ENCODE measurements around the gene UNC5CL.

UNC5CL gene

DNA sequence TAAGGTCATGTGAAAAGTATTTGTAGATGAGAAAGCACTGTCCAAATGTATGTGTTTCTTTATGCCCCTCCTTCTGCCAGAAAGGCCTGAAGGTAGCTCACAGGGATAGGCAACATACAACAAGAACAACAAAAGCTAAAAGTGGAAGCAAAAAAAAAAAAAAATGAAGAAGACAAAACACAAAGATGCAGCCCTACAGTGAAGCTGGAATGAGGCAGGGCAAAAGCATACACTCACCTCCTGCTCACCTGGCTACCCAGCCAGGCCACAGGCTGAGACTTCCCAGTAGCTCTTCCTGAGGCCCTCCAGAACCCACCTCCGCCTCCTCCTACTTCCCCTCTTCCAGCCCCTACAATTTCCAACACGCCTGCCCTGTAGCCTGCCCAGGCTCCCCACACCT, 2.4 kb downstream of the UNC5CL start:
- no peak overlapping the region for H3K4me3 ChIP-seq (replicated peaks; ENCODE audit: low read depth, low read length)
- no peak for DNase-seq (ENCODE audit: extremely low read depth, insufficient read length)
- no peaks in the 10 kb centered on the region for H3K36me3 ChIP-seq (ENCODE audit: control insufficient read depth, insufficient read depth, low read length)
- no peaks in the 10 kb centered on the region for H3K27me3 ChIP-seq (replicated peaks; ENCODE audit: control insufficient read depth, insufficient read depth, low read length)
- TF ChIP-seq, protein P1, sequence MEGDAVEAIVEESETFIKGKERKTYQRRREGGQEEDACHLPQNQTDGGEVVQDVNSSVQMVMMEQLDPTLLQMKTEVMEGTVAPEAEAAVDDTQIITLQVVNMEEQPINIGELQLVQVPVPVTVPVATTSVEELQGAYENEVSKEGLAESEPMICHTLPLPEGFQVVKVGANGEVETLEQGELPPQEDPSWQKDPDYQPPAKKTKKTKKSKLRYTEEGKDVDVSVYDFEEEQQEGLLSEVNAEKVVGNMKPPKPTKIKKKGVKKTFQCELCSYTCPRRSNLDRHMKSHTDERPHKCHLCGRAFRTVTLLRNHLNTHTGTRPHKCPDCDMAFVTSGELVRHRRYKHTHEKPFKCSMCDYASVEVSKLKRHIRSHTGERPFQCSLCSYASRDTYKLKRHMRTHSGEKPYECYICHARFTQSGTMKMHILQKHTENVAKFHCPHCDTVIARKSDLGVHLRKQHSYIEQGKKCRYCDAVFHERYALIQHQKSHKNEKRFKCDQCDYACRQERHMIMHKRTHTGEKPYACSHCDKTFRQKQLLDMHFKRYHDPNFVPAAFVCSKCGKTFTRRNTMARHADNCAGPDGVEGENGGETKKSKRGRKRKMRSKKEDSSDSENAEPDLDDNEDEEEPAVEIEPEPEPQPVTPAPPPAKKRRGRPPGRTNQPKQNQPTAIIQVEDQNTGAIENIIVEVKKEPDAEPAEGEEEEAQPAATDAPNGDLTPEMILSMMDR (IDR thresholded peaks at IDR 0.05; ENCODE audit: insufficient read depth, low read length, poor library complexity, severe bottlenecking) = no peak

DNA sequence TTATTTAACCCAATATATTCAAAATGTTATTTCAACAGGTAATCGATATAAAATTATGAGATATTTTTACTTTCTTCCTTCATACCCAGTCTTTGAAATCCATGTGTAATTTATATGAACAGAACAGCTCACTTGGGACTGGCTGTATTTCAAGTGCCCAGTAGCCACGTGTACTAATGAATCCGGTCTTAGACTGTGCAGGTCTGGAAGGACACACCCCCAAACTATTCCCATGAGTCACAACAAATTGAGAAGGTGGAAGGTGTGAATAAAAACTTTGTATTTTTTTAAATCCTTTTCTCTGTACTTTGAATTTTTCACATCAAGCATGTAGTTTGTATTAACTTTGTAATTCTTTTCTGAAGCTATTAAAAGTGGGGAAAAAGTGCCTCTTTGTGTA, 2.8 kb downstream of the UNC5CL start:
- Histone ChIP-seq H3K4me3 (replicated peaks; ENCODE audit: low read depth, low read length) (no peak overlapping the region), H3K27me3 (replicated peaks; ENCODE audit: control insufficient read depth, insufficient read depth, low read length) (no peaks in the 10 kb centered on the region), H3K36me3 (ENCODE audit: control insufficient read depth, insufficient read depth, low read length) (no peaks in the 10 kb centered on the region)
- DNase-seq (ENCODE audit: extremely low read depth, insufficient read length) = no peak
- TF ChIP-seq, protein P1 (IDR thresholded peaks at IDR 0.05; ENCODE audit: insufficient read depth, low read length, poor library complexity, severe bottlenecking) = no peak

DNA sequence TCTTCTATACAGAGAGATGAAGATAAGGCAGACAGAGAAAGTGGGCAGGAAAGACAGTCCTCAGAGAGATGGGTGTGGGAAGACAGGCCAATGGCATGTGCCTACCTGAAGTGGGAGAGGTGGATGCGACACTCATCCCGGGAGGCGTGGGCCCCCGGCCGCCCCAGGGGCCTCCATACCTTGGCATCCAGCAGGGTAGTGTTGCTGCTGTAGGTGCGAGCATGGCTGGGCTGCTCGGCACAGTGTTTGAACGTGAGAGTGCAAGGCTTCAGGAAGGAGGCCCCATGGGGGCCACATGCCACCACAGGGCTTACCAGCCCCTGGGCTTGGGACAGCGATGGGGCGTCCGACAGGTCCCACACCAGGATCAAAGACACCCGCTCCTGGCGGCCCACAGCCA, 5.2 kb downstream of the UNC5CL start:
- TF ChIP-seq, protein P1 (IDR thresholded peaks at IDR 0.05; ENCODE audit: insufficient read depth, low read length, poor library complexity, severe bottlenecking) = no peak
- Histone ChIP-seq H3K27me3 (replicated peaks; ENCODE audit: control insufficient read depth, insufficient read depth, low read length) (no peaks in the 10 kb centered on the region), H3K4me3 (replicated peaks; ENCODE audit: low read depth, low read length) (no peak overlapping the region), H3K36me3 (ENCODE audit: control insufficient read depth, insufficient read depth, low read length) (no peaks in the 10 kb centered on the region)
- no peak for DNase-seq (ENCODE audit: extremely low read depth, insufficient read length)

DNA sequence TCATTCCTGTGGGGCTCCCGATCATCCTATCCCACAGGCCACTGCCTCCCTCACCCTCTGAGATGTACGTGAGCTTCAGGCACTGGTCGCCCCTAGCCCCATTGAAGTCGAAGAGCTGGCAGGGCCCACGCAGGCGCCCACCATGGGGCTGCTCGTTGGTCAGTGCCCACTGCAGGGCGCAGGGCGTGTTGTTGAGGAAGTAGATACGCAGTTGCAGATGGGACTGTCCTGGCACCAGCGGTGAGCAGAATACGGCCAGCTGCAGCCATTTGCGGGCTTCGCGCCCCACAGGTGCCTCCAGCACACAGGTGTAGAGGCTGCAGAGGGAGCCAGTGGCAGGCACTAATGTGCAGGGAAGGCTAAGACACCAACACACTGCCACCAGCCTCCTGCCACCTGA, 6.2 kb downstream of the UNC5CL start:
- TF ChIP-seq, protein P1 (IDR thresholded peaks at IDR 0.05; ENCODE audit: insufficient read depth, low read length, poor library complexity, severe bottlenecking) = no peak
- Histone ChIP-seq H3K36me3 (ENCODE audit: control insufficient read depth, insufficient read depth, low read length) (no peaks in the 10 kb centered on the region), H3K4me3 (replicated peaks; ENCODE audit: low read depth, low read length) (no peak overlapping the region), H3K27me3 (replicated peaks; ENCODE audit: control insufficient read depth, insufficient read depth, low read length) (no peaks in the 10 kb centered on the region)
- DNase-seq (ENCODE audit: extremely low read depth, insufficient read length) = no peak

DNA sequence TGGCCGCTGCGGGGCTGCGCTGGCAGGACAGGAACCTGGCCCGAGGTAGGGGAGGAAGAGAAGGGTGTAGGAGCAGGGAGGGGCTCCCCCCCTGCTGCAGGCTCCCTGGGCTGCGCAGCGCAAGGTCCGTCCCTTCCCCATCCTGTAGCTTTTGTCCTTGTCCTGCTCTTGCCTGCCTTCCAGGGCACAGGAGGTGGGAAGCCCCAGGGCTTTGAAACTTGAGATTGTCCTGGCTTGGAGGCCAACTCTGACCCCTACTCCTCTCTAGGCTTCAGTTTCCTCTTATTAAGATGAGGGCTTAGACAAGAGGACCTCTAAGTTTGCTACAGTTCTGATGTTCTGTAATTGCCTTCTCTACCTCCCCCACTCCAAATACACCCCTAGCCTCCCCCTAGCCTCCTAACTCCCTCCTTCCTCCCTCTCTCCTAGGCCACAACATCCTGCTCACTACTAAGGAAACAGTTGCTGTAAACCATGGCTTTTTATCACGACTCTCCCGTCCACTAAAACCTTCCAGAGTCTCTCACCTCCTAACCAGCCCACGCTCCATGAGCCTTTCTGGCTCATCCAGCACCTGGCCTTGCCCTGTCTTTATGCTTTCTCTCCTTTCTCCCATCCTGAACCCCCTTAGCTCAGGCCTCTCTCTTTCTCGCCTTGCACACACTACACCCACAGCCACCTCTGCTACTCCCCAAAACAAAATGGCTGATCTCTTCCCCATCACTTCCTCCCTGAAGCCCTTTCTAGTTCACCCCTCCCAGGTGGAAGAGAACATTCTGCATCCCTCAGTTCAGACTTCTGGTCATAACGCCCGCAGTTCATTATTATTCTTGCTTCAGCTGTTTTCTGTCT, 10.2 kb downstream of the UNC5CL start:
- TF ChIP-seq, protein P1 (IDR thresholded peaks at IDR 0.05; ENCODE audit: insufficient read depth, low read length, poor library complexity, severe bottlenecking) = no peak
- Histone ChIP-seq H3K36me3 (ENCODE audit: control insufficient read depth, insufficient read depth, low read length) (no peaks in the 10 kb centered on the region), H3K27me3 (replicated peaks; ENCODE audit: control insufficient read depth, insufficient read depth, low read length) (no peaks in the 10 kb centered on the region), H3K4me3 (replicated peaks; ENCODE audit: low read depth, low read length) (peak overlapping the region; percentile 60)
- DNase-seq (ENCODE audit: extremely low read depth, insufficient read length) = no peak

Data from GM06990 (cell line).